Stomach (tissue), 4 donors: ENCODE results near the gene CPO.

Experiments used
- CTCF ChIP-seq, 7 experiments: fragments of 450-650 bp in 4 of 7; fragments of 200-600 bp in 3 of 7; sonication (generic) in 3 of 7; IDR thresholded peaks; one replicate each; pipeline ENCODE4 v1.5.1; 2016 to 2019; ENCODE audit warnings: antibody characterized with exemption in 7 of 7, control low read depth in 2 of 7, mild to moderate bottlenecking in 1 of 7
- EP300 ChIP-seq: sonication (generic); formaldehyde crosslinking; IDR thresholded peaks from one replicate; pipeline ENCODE4 v1.6.1; 2017; ENCODE audit warnings: antibody characterized with exemption
- POLR2A ChIP-seq, 4 donors: fragments of 450-650 bp; IDR thresholded peaks; one replicate each; pipeline ENCODE4 v1.6.1; 2016; ENCODE audit warnings: antibody characterized with exemption in 4 of 4, control low read depth in 2 of 4, mild to moderate bottlenecking in 1 of 4, moderate library complexity in 1 of 4

GRCh38 chr2:207015901-207016300 lies 76.6 kb downstream of the CPO start:
- no peak for TF ChIP-seq CTCF (IDR thresholded peaks at IDR 0.05)
- TF ChIP-seq EP300, result no peak
- no peak for TF ChIP-seq POLR2A (IDR thresholded peaks at IDR 0.05)
